HG02759 (cell line): ENCODE measurements around the gene MXI1.
"Not testable (repeated sequence)": the region's sequence is repeated elsewhere in the genome, so short reads cannot be mapped to it uniquely, and the experiment has no call there.

ENCODE experiments used
- ATAC-seq: cut with Tn5 transposase; IDR thresholded peaks from one replicate; pipeline ENCODE4 v1.9.1; 2021; ENCODE audit warnings: mild to moderate bottlenecking, moderate library complexity; ENCODE audit not compliant: unreplicated experiment

The MXI1 gene

GRCh38 chr10:110311357-110311949 lies 104.0 kb downstream of the MXI1 start:
- ATAC-seq, result peak; percentile 59

GRCh38 chr10:110312206-110312605 lies 104.8 kb downstream of the MXI1 start:
- no peak for ATAC-seq

GRCh38 chr10:110313674-110314073 lies 106.3 kb downstream of the MXI1 start:
- no peak for ATAC-seq

- ATAC-seq, result no peak
Observed at GRCh38 chr10:110317866-110318850, 110.8 kb downstream of the MXI1 start.

GRCh38 chr10:110321869-110322620 lies 114.6 kb downstream of the MXI1 start:
- no peak for ATAC-seq

- no peak for ATAC-seq
Observed at GRCh38 chr10:110323503-110323902, 116.1 kb downstream of the MXI1 start.

GRCh38 chr10:110324201-110324804 lies 116.9 kb downstream of the MXI1 start:
- peak; percentile 56 for ATAC-seq

GRCh38 chr10:110324805-110325280 lies 117.4 kb downstream of the MXI1 start:
- ATAC-seq, result peak; percentile 76

GRCh38 chr10:110326351-110327032 lies 119.1 kb downstream of the MXI1 start:
- ATAC-seq, result peak; percentile 33

GRCh38 chr10:110327262-110327914 lies 120.0 kb downstream of the MXI1 start:
- no peak for ATAC-seq

GRCh38 chr10:110330675-110331074 lies 123.3 kb downstream of the MXI1 start:
- no peak for ATAC-seq

GRCh38 chr10:110331226-110331795 lies 123.9 kb downstream of the MXI1 start:
- not testable (repeated sequence) for ATAC-seq

GRCh38 chr10:110334061-110334656 lies 126.8 kb downstream of the MXI1 start:
- ATAC-seq, result no peak

- ATAC-seq, result no peak
Observed at GRCh38 chr10:110335314-110336064, 128.1 kb downstream of the MXI1 start.

GRCh38 chr10:110336111-110336721 lies 128.8 kb downstream of the MXI1 start:
- ATAC-seq, result no peak
